ENCODE data around the gene BTBD9. TPM values are rescaled to one million over a fixed set of nuclear protein-coding genes. Genes with fewer than 3 reads are reported as not detected.

BTBD9 gene
- total RNA-seq, 4 donors from 2014 or later: 8.6 to 34.1 (median 30.8) TPM

DNA sequence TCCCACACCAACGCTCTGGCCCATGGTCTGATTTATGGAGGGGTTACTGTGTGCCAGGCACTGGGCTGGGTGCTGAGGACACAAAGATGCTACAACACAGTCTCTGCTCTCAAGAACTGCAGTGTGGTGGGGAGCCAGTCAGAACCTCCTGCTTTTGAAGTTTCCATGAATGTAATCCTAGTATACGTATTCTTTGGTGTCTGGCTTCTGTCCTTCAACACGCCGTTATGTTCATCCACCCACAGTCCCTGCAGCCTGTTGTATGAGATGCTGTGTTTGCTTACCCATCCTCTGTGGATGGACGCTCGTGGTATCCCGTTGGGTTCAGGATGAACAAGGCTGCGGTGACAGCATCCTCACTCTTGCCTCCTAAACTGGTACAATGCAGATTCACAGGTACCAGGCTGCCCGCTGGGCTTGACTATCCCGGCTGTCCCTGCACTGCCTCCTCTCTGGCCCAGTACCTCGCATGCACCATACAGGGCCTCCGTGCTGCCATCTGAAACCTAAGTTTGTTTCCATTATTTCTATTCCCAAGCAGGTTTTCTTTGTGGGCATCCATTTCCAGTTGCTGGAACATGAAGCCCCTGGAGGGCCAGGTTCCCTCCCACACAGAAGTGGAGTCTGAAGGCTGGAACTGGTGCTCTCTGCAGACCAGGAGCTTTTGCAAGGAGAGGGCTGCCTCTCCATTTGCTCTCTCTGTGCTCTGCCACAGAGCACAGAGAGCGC is 455.7 kb downstream of the BTBD9 start:
- Histone ChIP-seq H3K27me3 (no peaks in the 10 kb centered on the region), H3K4me3 (no peak overlapping the region), H3K4me1 (no peaks in the 10 kb centered on the region), H3K27ac (no peak overlapping the region), H3K36me3 (no peaks in the 10 kb centered on the region), H3K9me3 (no peaks in the 10 kb centered on the region)
- in situ Hi-C loops (cut with MboI; ENCODE audit: low pct_ligation_motif_present in 1 of 4, low pct_unique_long_range_greater_than_20kb in 1 of 4, low sequenced_read_pairs in 3 of 4): no loop called here
- DNase-seq: no peak
- intact Hi-C loops (cut with DNase I; ENCODE audit: low total_unique reads): no loop called here
- WGBS, 2 donors (ENCODE audit: low coverage in 1 of 2): 97% methylated on average over 13 of the region's 13 CpGs; no CpG with 5 or more reads in 1 of the 2 donors
- TF ChIP-seq, protein P1, sequence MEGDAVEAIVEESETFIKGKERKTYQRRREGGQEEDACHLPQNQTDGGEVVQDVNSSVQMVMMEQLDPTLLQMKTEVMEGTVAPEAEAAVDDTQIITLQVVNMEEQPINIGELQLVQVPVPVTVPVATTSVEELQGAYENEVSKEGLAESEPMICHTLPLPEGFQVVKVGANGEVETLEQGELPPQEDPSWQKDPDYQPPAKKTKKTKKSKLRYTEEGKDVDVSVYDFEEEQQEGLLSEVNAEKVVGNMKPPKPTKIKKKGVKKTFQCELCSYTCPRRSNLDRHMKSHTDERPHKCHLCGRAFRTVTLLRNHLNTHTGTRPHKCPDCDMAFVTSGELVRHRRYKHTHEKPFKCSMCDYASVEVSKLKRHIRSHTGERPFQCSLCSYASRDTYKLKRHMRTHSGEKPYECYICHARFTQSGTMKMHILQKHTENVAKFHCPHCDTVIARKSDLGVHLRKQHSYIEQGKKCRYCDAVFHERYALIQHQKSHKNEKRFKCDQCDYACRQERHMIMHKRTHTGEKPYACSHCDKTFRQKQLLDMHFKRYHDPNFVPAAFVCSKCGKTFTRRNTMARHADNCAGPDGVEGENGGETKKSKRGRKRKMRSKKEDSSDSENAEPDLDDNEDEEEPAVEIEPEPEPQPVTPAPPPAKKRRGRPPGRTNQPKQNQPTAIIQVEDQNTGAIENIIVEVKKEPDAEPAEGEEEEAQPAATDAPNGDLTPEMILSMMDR (IDR thresholded peaks at IDR 0.05): no peak
- TF ChIP-seq POLR2AphosphoS5 (IDR thresholded peaks at IDR 0.05) (no peak), EP300 (IDR thresholded peaks at IDR 0.05; ENCODE audit: low read depth) (no peak), POLR2A (IDR thresholded peaks at IDR 0.05) (no peak)

DNA sequence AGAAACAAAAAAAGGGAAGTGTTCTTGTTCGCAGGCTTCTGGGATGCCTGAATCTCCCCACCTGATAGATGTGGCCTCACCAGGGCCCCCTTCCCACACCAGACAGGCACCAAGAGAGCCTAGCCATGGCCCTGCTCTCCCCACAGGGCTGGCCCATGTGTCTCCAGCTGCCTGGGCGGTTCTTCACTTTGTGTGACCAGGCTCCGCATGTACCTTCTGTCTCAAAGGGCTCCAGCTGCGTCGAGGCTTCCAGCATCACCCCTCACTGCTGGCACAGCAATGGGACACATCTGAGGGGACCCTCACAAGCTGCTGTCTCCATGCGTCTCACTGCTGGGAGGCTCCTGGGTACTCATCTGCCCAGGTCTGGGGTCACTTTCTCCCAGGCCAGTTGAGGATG is 457.3 kb downstream of the BTBD9 start:
- TF ChIP-seq POLR2AphosphoS5 (IDR thresholded peaks at IDR 0.05): no peak
- TF ChIP-seq, protein P1 (IDR thresholded peaks at IDR 0.05): no peak
- 96 to 100% methylated on average over 2 to 6 of the region's 6 CpGs for whole genome bisulfite sequencing, 2 donors (ENCODE audit: low coverage in 1 of 2)
- intact Hi-C loops (cut with DNase I; ENCODE audit: low total_unique reads): no loop called here
- no peak overlapping the region for H3K27ac ChIP-seq
- DNase-seq: no peak
- no peaks in the 10 kb centered on the region for H3K36me3 ChIP-seq
- no peak overlapping the region for H3K4me3 ChIP-seq
- in situ Hi-C loops (cut with MboI; ENCODE audit: low pct_ligation_motif_present in 1 of 4, low pct_unique_long_range_greater_than_20kb in 1 of 4, low sequenced_read_pairs in 3 of 4): no loop called here
- H3K4me1 ChIP-seq: peaks cover 0 to 5% (median under 1%) of the 10 kb centered on the region in 4 donors
- no peaks in the 10 kb centered on the region for H3K9me3 ChIP-seq
- H3K27me3 ChIP-seq: no peaks in the 10 kb centered on the region

DNA sequence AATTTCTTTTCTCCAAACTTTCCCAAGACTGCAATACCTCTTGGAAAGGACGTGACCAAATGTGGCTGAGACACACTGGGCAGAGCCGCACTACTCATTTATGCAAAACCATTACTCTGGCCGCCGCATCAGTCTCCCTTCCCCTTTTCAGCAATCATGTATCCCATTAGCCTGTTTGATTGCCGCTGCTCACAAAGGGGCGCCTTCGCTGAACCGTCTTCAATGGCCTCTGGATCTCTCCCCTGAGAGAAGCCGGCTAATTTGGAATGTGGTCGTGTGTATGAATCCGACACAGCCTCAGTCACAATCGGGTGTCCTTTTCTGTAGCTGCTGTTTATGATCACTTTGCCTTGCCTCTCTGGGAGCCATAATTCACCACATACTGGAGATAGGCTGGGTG is 459.1 kb downstream of the BTBD9 start:
- no peak for DNase-seq
- no peaks in the 10 kb centered on the region for H3K27me3 ChIP-seq
- H3K36me3 ChIP-seq: no peaks in the 10 kb centered on the region
- peaks cover 0 to 15% (median 9%) of the 10 kb centered on the region in 4 donors for H3K4me1 ChIP-seq
- intact Hi-C loops (cut with DNase I; ENCODE audit: low total_unique reads) (no loop called here), in situ Hi-C loops (cut with MboI; ENCODE audit: low pct_ligation_motif_present in 1 of 4, low pct_unique_long_range_greater_than_20kb in 1 of 4, low sequenced_read_pairs in 3 of 4) (no loop called here)
- 78% methylated on average over 12 of the region's 12 CpGs; no CpG with 5 or more reads in 1 of the 2 donors for WGBS, 2 donors (ENCODE audit: low coverage in 1 of 2)
- TF ChIP-seq, protein P1 (IDR thresholded peaks at IDR 0.05): no peak
- TF ChIP-seq POLR2A (IDR thresholded peaks at IDR 0.05) (no peak), EP300 (IDR thresholded peaks at IDR 0.05; ENCODE audit: low read depth) (no peak), POLR2AphosphoS5 (IDR thresholded peaks at IDR 0.05) (no peak)
- H3K27ac ChIP-seq: no peak overlapping the region
- H3K4me3 ChIP-seq: no peak overlapping the region
- no peaks in the 10 kb centered on the region for H3K9me3 ChIP-seq

DNA sequence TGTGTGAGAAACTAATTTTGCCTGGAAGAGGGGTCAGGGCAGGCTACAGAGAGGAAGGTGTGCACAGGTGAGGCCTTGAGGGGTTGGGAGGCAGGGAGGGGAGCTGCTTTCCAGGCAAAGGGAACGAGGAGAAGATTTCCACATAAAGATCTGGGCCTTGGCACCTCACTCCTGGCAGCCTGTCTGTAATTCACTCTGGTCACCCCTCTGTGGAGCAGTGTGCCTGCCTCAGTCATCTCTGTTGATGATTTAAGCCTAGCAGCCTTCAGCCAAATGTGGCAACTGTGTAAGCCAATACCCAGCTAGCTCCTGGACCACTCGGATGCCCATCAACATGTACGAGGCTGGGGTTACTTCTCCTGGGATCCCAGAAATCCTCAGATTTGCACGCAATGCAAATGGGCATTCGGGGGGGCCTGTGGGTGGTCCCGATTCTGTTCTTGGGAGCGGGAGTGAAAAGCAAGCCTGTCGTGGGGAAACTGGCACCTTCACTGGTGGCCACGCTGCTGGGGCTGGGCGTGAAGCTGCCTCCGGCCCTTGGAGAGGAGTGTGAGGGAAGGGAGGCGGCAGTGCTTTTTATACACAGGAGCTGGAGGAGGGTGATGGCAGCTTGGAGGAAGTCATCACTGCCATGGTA is 459.8 kb downstream of the BTBD9 start:
- DNase-seq: no peak
- Histone ChIP-seq H3K4me3 (no peak overlapping the region), H3K9me3 (no peaks in the 10 kb centered on the region), H3K27me3 (no peaks in the 10 kb centered on the region), H3K4me1 (peaks cover 0 to 15% (median 9%) of the 10 kb centered on the region in 4 donors), H3K27ac (no peak overlapping the region), H3K36me3 (no peaks in the 10 kb centered on the region)
- intact Hi-C loops (cut with DNase I; ENCODE audit: low total_unique reads) (no loop called here), in situ Hi-C loops (cut with MboI; ENCODE audit: low pct_ligation_motif_present in 1 of 4, low pct_unique_long_range_greater_than_20kb in 1 of 4, low sequenced_read_pairs in 3 of 4) (no loop called here)
- 90% methylated on average over 12 of the region's 12 CpGs; no CpG with 5 or more reads in 1 of the 2 donors for WGBS, 2 donors (ENCODE audit: low coverage in 1 of 2)
- TF ChIP-seq POLR2AphosphoS5 (IDR thresholded peaks at IDR 0.05) (no peak), EP300 (IDR thresholded peaks at IDR 0.05; ENCODE audit: low read depth) (no peak), POLR2A (IDR thresholded peaks at IDR 0.05) (no peak)
- TF ChIP-seq, protein P1 (IDR thresholded peaks at IDR 0.05): no peak

All from transverse colon (tissue), 4 donors.